HG02588 (cell line): ENCODE measurements around the gene SKIDA1.

Experiments
- ATAC-seq: cut with Tn5 transposase; IDR thresholded peaks from one replicate; pipeline ENCODE4 v1.9.1; 2021; ENCODE audit warnings: mild to moderate bottlenecking, moderate library complexity; ENCODE audit not compliant: unreplicated experiment

SKIDA1 gene

DNA sequence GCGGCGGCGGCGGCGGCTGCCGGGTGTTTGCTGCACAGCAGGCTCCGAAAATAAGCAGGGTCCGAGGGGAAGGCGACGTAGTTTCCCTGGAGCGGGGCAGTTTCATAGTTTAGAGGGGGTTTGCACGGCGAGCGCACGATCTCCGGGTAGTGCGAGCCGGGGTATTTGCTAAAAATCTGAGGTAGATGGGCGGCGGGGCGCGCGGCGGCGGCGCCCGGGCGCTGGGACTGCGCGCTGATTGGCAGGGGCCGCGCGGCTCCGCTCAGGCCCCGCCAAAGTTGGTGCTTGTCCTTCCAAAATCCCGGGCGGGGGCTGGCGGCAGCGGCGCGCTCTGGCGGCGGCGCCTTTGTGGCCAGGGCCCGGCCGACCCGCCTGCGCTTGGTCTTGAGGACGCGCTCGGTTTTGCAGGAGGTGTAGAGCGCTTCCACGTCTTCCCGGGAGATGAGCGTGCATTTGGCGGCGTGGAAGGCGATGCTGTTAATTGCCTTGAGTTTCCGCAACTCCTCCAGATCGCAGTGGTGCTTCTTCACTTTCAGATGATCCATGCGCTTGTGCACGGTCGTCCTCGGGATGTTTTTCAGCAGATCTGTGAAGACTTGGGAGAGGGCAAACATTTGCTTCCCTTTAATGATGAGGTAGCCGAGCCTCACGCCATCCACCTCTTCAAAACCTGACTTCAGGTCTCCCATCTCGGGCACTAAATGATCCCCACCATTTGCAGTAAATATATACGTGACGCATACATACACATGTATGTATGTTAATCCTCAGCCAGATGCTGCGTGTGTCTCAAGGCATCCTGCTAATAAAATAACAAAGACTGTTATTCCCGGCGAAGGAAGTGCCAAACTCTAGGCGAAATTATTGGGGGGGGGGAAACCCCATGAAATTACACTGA is 8.1 kb downstream of the SKIDA1 start:
- ATAC-seq: peak; percentile 56

DNA sequence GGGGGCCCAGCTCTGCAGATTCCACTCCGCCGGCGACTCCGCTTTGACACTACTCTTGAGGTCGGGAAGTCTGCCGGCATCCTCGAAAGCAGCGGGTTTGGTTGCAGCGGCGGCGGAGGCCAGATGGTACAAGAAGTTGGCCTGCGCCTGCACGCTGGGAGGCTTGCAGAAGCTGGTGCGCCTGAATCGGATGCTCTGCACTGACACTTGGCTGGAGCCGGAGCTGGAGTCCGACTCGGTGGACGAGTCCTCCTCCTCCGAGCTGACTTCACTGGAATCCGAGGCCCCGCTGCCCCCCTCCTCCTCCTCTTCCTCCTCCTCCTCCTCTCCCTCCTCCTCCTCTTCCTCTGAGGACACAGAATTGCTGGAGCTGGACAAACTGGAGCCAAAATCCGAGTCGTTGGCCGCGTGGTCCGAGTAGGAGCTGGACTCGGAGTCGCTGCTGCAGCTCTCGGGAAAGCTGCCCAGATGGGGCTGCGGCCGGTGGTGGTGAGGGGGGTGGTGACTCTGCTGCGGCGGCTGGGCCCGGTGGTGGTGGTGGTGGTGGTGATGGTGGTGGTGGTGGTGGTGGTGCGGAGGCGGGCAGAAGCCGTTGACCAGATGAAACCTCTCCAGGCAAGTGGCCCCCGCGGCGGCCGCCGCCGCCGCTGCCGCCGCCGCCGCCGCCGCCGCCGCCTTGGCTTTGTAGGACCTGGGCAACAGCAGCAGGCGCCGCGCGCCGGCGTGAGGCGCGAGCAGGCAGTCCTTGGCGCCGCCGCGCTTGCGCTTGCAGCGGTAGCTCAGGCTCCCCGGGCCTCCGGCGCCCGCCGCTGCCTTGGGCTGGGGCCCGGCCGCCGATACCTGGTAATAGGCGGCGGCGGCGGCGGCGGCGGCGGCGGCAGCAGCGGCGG is 9.0 kb downstream of the SKIDA1 start:
- peak; percentile 53 for ATAC-seq

DNA sequence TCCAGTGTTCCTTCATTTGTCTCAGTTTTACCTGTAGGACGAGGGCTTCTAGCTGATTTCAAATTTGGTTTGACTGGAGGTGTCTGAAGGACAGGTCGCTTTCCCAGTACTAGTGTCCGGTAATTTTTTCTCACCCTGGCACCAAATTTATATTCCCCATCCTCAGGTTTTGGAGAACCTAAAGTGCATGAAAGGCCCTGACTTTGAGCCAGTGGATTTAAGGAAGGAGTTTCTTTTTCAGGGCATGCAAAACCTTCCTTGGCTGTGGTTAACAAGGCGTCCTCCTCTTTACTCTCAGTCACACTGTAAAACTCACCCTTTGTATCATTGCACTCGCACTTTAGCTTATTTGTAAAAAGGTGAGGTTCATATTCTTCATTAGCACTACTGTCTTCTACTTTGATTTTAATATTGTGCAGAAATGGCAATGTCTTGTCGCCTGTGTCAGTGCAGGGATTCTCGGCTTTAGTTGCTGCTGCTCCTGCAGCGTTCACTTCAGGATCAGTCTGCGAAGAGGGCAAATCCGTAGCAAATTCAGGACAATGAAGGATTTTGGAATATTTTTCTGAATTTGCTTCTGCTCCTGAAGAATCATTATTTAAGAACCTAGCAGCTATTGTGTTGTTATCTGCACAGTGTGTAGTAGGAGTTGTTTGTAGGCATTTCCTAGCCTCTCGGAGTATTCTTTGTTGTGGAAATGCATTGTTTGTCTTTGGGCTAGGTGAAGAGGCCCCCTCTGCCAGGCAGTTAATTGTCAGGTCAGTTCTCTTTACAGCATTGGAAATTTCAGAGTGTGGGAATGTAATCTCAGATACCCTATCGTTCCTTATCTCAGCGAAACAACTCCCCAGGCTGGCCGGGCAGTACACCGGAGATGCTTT is 9.9 kb downstream of the SKIDA1 start:
- ATAC-seq: no peak

DNA sequence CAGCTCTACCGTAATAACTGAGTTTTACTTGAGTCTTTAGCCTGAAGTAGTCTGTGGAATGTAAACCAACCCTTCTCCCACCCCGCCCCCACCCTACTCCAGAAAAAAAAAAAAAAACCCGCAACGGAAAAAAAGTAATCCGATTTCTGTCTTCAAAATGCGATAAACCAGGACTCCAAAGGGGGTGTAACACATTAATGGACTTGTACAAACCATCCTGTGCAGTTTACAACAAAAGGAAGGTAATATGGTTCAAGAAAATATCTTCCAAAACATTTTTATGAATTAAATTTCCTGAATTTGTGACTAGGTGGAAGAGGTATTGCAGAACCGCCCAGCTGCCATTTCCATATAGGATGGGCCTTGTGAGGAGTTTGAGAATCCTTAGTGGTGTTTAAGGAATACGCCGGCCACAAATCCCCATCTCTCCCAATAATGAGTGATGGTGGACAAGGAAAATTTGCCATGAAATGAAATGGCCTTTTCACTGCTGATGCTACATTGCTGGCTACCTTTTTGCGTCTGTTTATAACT is 10.6 kb downstream of the SKIDA1 start:
- no peak for ATAC-seq

DNA sequence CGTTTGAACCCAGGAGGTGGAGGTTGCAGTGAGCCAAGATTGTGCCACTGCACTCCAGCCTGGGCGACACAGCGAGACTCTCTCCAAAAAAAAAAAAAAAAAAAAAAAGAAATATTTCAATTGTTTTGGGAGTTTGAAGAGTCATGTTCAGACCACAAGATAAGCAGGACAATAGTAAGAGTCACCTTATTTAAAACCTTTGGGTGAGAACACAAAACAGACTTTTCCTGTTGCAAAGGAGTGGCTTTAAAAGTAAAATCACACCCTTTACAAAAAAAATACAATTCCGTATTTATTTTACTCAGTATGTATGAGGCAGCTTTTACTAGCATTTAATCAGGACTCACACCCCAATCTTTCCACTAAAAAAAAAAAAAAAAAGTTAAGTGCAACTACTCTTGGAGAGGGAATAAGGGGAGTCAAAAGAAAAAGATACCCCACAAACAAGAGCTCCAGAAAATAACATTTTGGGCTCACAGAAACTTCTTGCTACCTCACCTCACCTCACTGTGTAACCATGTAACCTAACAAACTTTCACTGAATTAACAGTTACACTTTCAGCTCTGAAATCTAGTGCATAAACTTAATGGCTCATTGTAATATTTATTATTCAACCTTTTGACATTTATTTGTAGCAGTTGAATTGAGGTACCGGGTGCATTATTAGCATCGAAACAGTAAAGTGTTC is 11.2 kb downstream of the SKIDA1 start:
- ATAC-seq: no peak

DNA sequence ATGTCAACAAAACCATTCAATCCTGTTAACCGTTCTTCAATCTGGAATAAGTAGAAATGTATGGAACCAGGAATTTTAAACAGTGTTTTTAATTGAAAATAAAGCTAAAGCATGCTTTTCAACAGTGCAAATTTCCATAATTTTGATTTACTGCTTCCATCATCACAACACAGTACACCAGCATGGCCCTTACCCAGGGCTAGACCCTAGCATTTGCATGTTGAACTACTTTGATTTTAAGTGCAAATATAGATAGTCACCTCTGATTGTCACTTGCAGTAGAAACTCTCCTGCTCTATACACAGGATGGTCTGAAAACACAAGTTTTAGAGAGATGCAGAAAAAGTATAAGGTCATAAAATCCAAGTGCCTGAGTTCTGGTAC is 12.1 kb downstream of the SKIDA1 start:
- ATAC-seq: no peak

DNA sequence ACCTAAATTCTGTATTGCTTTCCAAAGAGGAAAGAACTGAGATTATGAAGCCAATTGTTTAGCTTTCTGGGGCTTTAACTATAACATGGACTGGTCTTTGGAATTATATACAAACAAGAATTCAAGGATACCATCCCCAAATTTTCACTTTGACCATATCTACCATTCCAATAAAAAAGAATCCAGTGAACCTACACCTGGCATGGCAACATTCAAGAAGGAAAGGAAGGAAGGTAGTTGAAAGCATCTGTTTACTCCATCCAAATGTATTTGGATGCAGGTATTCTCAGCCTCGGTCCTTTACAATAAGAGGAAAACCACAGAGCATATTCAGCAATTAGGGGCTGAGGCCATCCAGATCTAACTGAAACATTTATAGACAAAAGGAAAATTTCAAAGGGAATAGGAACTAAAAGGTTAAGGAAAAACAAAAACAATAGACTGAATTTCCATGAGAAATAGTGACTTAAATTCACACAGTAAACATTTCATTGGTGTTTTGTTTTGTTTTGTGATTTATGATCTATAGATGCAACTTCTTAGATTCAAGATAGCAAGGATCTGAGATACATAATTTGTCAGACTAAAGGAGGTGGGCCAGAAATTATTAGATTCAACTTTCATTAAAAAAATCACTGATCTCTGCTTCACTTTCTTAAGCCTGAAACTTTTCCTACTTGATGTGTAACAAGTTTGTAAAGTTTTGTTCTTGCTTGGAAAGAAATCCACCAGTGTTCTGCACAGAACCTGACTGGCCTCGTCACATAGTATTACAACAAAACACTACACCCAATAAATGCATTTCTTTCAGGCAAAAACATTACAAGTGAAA is 12.7 kb downstream of the SKIDA1 start:
- no peak for ATAC-seq

DNA sequence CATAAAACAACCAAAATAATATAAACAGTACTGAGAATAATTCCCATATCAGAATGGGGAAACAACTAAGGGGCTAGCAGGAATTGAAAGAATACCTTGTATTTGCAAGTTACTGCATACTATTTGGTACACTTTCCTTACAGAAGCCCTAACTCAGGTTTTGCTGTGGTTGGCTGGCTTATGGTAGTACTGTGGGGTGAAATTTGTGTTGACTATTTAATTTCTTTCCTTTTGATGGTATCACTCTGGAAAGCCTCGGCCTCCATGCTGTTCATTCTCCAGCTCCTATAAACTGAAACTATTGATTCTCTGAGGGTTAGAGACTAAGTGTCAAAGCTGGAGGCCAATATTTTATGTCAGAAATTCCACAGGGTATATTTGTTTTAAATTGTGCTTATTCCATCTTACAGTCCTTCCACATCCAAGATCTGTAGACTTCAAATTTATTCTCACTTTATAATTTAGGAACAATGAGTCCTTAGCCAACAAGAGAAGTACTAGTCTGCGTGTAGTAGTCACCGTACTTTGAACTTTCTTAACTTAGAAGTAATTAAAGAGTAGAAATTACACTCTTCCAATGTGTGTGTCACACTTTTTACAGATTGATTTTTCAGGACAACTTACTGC is 13.4 kb downstream of the SKIDA1 start:
- no peak for ATAC-seq

DNA sequence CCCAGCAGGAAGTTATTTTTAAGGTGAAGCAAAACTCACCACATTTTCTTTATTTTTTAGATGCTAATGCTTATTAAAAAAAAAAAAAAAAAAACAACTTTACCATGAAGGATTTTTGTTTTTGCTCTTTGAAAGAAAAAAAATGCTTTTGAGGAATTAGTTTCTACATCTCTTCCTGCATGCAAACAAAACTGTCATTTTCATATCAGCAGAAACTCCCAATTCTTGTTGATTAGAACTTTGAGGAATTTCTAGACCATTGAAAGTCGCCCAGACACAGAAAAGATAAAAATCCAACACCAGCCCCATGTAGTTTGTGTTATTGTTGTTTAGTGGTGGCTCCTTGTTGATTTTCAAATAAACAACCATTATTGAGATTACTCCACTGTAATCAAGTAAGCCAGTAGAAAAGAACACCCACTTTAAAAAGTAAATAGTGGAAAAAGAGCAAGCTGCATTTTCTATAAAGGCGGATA is 14.3 kb downstream of the SKIDA1 start:
- ATAC-seq: no peak

DNA sequence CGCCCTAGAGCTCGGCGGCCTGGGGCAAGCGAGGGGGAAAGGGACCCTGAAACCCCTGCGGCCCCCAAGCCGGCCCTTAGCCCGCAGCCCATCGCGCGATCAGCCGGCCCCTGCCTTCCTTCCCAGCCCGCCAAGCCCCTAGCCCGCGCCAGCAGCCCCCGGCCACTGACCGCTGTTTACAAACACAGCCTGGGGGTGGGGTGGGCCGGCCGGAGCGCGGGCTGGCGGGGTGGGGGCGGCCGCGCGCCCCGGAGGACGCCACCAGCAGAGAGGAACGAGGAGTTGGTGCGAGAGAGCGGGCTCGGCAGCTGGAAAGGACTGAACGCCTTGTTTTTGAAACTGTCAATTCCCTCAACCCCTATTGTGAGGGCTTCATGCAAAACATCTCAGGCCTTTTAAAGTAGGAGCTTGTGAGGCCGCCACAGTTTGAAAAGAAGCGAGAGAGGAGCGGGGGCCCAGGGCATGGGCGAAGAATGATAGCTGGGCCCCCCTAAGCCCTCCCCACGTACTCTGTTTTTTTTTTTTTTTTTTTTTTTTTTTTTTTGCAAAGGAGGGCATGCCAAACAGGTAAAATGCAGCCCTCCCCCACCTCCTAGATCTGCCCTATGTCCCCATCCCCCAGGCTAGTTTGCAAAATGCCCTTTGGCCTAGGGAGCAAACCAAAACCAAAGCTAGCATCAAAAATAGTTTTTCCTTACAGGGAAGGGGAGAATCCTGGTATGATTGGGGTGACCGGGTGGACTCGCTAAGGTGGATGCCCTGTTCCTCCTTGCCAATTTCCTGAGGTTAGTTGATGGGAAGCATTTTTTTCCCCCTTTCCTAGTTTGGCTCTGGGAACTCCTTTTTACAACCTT is 15.0 kb downstream of the SKIDA1 start:
- no peak for ATAC-seq

DNA sequence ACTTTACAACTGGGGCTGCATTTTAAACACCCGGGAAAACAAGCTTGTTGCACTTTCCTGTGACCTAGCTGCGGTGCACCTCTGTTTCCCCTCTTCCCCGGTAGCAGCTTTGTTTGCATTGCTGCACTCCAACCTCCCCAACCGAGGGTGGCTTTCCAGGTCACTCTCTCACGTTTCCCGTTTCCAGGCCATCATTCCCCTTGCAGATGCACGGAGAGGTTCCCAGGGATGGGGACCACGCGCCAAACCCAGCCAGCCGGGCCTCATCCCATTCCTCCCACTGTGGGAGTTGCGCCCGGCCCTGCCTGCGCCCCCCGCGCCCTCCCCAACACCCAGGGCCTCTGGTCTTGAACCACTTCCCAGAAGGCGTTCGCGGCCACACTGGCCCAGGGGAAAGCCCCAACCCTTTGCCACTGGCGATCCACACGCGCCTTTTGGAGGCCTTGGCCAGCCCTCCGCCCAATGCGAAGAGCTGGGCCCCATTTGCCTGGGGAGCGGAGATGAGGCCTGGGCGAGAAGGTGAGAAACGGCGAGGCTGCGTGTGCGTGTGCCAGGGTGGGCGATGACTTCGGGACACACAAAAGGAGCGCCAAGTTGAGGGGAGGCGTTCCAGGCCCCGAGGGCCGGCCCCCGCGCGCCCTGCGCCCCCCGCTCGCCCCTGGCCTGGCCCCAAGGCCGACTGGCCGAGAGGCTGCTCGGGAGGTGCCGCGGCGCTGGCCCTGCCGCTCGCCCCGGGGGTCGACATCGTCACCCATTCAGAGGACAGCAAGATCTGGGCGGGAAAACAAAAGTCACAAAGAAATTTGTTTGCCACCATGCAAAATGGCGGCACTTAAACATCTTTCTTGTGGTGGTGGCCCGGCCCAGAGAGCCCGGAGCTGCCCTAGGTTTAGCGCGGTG is 15.9 kb downstream of the SKIDA1 start:
- ATAC-seq: no peak

DNA sequence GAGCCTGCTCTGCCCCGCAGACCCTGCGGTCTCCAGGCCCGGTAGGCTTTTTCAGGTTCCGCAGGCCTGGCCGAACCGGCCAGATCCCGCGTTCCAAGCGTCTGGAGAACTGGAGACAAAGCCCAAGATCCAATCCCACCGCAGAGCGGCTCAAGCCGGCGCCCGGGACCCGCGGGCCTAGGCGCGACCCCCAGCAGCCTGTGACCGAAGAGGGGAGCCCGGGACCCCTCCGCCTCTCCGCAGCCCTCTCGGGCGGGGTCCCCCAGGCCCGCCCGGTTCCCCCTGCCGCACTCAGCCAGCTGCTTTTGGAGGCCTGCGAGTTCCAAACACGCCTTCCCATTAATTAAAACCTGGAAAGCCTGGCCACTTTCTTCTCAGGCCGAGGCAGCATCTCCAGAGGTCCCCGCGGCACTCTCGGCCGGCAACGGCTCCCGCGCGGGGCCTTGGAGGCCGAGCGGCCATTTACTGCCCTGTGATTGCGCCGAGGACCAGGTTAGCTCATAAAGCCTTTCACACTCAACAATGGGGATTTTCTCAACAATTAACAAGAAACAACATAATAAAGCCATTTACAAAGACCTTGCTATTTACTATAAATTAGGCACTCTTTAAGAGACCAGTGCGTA is 16.7 kb downstream of the SKIDA1 start:
- no peak for ATAC-seq

DNA sequence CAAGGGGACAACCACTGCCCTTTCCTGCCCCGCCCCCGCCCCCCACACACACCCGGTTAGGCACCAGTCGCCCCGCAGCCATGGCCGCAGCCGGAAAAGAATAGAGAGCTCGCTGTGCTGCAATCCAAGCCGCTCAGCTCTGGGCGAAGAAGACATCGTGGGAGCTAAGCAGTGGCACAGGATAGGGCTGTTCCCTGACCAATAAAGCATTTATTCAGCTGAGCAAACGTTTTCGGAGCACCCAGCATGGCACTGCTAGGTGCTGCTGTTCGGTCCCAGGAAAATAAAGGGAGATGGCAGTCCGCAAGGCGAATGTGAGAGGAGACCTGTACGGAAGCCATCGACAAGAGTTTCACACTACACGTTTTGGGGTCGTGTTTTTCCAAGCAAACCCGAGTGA is 18.3 kb downstream of the SKIDA1 start:
- no peak for ATAC-seq

DNA sequence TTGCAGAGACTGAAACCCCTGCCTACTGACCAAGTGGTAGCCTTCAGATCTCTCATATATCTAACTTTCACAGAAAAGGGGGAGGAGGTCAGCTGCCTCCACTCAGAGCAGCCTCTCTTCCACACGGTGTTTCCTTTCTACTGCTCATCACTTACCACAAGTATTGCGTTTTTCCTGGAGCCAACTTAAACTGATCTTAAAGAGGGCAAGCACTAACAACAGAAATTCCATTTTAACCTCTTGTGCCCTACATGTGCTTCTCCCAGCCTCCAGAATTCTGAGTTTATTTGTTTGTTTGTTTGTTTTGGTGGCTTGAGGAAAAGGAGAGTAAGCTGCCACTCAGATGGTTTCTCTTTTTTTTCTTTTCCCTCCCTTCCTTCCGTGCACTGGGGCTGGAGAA is 19.1 kb downstream of the SKIDA1 start:
- ATAC-seq: no peak

DNA sequence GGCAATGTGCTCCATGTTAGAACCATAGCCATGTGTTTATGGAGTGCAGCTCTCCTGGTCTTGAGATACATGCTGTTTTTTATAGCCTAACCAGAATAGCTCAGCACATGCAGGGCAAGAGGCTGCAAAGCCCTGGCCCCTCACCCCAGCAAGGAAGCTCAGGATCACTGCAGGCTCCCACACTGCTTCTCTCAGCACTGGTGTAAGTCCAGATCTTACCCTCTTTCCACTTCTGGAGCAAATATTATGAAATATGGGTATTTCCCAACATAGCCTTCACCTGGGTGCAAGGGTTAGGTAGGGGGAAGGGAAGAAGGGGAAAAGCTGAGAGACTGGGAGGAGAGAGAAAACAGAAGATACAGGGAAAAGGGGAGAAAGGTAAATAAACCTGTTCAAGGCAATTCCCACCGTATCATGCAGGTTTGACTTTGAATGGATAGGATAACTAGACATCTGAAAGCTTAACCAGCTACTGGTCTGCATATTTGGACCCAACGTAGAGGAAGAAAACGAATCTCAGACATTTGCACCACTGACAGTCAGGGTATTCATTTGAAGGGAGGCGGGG is 19.7 kb downstream of the SKIDA1 start:
- ATAC-seq: no peak

DNA sequence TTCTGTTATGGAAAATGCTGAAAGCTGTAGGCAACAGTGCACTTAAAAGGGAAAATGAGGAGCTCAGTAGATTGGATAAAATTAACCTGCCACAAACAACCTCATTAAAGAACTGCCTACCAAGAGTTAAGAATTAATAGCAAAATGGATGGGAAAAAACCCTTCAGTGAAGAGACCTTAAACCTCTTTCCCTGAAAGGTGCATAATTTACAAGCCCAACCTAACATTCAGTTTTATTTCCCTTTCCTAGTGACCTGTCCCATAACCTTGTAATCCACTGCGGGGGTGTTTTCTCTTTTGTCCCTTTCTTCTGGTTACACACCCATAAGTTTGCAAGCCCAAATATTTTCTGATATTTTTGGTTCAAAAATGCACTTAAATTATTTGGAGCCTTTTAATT is 21.9 kb downstream of the SKIDA1 start:
- ATAC-seq: no peak
